Naive thymus-derived CD4-positive, alpha-beta T cell (primary cell): ENCODE measurements around the gene TP53TG5. TPM values are rescaled to one million over a fixed set of nuclear protein-coding genes. Genes with fewer than 3 reads are reported as not detected.
A peak's percentile ranks its signal among the peaks of the same experiment; 100 is the strongest.

Source experiments
- ATAC-seq: fragments of 150-1000 bp; cut with Tn5 transposase; 2 replicates; pipeline ENCODE4 v1.10.0; 2021; ENCODE audit warnings: mild to moderate bottlenecking, moderate library complexity
- CTCF ChIA-PET: fragments of 350-600 bp; sonication (Branson Sonifier 250); formaldehyde crosslinking; loops from one replicate; lab custom pipeline; 2021; ENCODE audit warnings: antibody characterized with exemption; lab: Charles Lee
- POLR2A ChIA-PET: fragments of 350-600 bp; sonication (Branson Sonifier 250); formaldehyde crosslinking; loops from one replicate; lab custom pipeline; 2021; ENCODE audit warnings: antibody characterized with exemption, inconsistent platforms; lab: Charles Lee
- DNase-seq, 9 donors: peaks; one replicate each; pipeline versions ENCODE4 v3.0.0 to v3.0.0-alpha.2; 2020 to 2022; ENCODE audit warnings: mixed read lengths in 1 of 9
- H3K27ac ChIP-seq: one replicate; pipeline ENCODE4 v1.7.0; 2013; ENCODE audit warnings: mild to moderate bottlenecking, low read depth, low read length, moderate library complexity
- H3K27me3 ChIP-seq, 2 donors: one replicate each; pipeline ENCODE4 v1.7.0; 2013; ENCODE audit warnings: low read length in 2 of 2, mild to moderate bottlenecking in 2 of 2, moderate library complexity in 2 of 2; ENCODE audit not compliant: control insufficient read depth in 2 of 2, insufficient read depth in 2 of 2
- H3K36me3 ChIP-seq, 3 experiments: 1 replicate in 2 of 3; 2 replicates in 1 of 3; pipeline ENCODE4 v1.7.0; 2013; ENCODE audit warnings: low read length in 3 of 3, mild to moderate bottlenecking in 3 of 3, moderate library complexity in 1 of 3; ENCODE audit not compliant: insufficient read depth in 3 of 3, control insufficient read depth in 2 of 3
- H3K4me1 ChIP-seq, 2 donors: one replicate each; pipeline ENCODE4 v1.7.0; 2013; ENCODE audit warnings: low read length in 2 of 2, mild to moderate bottlenecking in 2 of 2, moderate library complexity in 1 of 2; ENCODE audit not compliant: control insufficient read depth in 2 of 2, insufficient read depth in 2 of 2
- H3K4me3 ChIP-seq: 2 replicates; pipeline ENCODE4 v1.7.0; 2013; ENCODE audit warnings: mild to moderate bottlenecking, low read length
- H3K9me3 ChIP-seq, 3 experiments: 1 replicate in 2 of 3; 2 replicates in 1 of 3; pipeline ENCODE4 v1.7.0; 2013; ENCODE audit warnings: low read length in 3 of 3; ENCODE audit not compliant: control insufficient read depth in 2 of 3
- H3K27ac Mint-ChIP-seq, 9 donors: one replicate each; pipeline ENCODE4 v1.8.0; 2020 to 2022; ENCODE audit warnings: mixed read lengths in 9 of 9, mild to moderate bottlenecking in 8 of 9, moderate library complexity in 5 of 9, inconsistent platforms in 2 of 9
- H3K27me3 Mint-ChIP-seq, 5 donors: one replicate each; pipeline ENCODE4 v1.8.0; 2021 to 2022; ENCODE audit warnings: mixed read lengths in 5 of 5, mild to moderate bottlenecking in 1 of 5
- H3K36me3 Mint-ChIP-seq, 5 donors: one replicate each; pipeline ENCODE4 v1.8.0; 2020 to 2022; ENCODE audit warnings: mixed read lengths in 5 of 5, mild to moderate bottlenecking in 3 of 5, inconsistent platforms in 1 of 5
- H3K4me1 Mint-ChIP-seq, 7 donors: one replicate each; pipeline ENCODE4 v1.8.0; 2020 to 2022; ENCODE audit warnings: mixed read lengths in 7 of 7, mild to moderate bottlenecking in 3 of 7, inconsistent platforms in 1 of 7
- H3K4me3 Mint-ChIP-seq, 10 donors: one replicate each; pipeline ENCODE4 v1.8.0; 2020 to 2022; ENCODE audit warnings: mild to moderate bottlenecking in 10 of 10, mixed read lengths in 10 of 10, moderate library complexity in 6 of 10, inconsistent platforms in 2 of 10
- H3K9me3 Mint-ChIP-seq, 11 donors: one replicate each; pipeline ENCODE4 v1.8.0; 2020 to 2022; ENCODE audit warnings: mixed read lengths in 11 of 11, mild to moderate bottlenecking in 4 of 11, inconsistent platforms in 1 of 11, moderate library complexity in 1 of 11
- intact Hi-C, 2 donors: fragments of 100-400 bp; cut with micrococcal nuclease; formaldehyde crosslinking; loops; one replicate each; pipeline ENCODE4 v1.15.1; 2023
- polyA plus RNA-seq, 2 donors: library from polyadenylated mRNA; unstranded; fragments of 300-500 nt; fragmentation: Illumina TruSeq; gene quantifications; one replicate each; pipeline ENCODE4 v1.2.3, GENCODE V29; 2021
- total RNA-seq, 6 experiments: library from RNA in 5 of 6; stranded (reverse) in 5 of 6; gene quantifications; 1 replicate in 5 of 6; 2 replicates in 1 of 6; pipeline ENCODE4 v1.2.3 and lab custom pipeline; 2021 to 2026

The TP53TG5 gene
- total and polyA plus RNA-seq, 7 experiments from 2014 or later = 0.14 to 0.48 (median 0.24) TPM; not detected in 2

GRCh38 chr20:45347297-45347935, 30.7 kb downstream of the TP53TG5 start:
- CTCF ChIA-PET = interaction anchor here (2.1 kb wide), 1 partner anchor 24 kb away, joined by 4 read pairs; no protein-coding TSS in a partner anchor
- no peak overlapping the region for H3K27ac ChIP-seq
- H3K36me3 ChIP-seq = no peaks in the 10 kb centered on the region
- Mint-ChIP-seq H3K9me3 (no peaks in the 10 kb centered on the region), H3K4me1 (peaks cover 3 to 56% (median 7%) of the 10 kb centered on the region in 7 donors), H3K27me3 (peaks cover 0 to 18% (median 7%) of the 10 kb centered on the region in 5 donors), H3K4me3 (peak overlapping the region; percentile 45 to 95 (median 74)), H3K36me3 (no peaks in the 10 kb centered on the region), H3K27ac (peak overlapping the region in 1 of 9 donors; percentile 83)
- POLR2A ChIA-PET = interaction anchor here (1.0 kb wide), 1 partner anchor 15 kb away, joined by 7 read pairs; the partner anchor contains the start of gene SYS1
- peak overlapping the region; percentile 54 for H3K4me3 ChIP-seq
- H3K27me3 ChIP-seq = no peaks in the 10 kb centered on the region
- DNase-seq (no peak), ATAC-seq (peak; percentile 18)
- intact Hi-C loops = no loop called here
- peaks cover 4% of the 10 kb centered on the region in 2 donors for H3K4me1 ChIP-seq
- no peaks in the 10 kb centered on the region for H3K9me3 ChIP-seq

- peaks cover 4% of the 10 kb centered on the region in 2 donors for H3K4me1 ChIP-seq
- no peaks in the 10 kb centered on the region for H3K36me3 ChIP-seq
- no peaks in the 10 kb centered on the region for H3K9me3 Mint-ChIP-seq
- ChIA-PET POLR2A (no interaction called here), CTCF (interaction anchor here (2.1 kb wide), 1 partner anchor 24 kb away, joined by 4 read pairs; no protein-coding TSS in a partner anchor)
- no peak overlapping the region for H3K4me3 ChIP-seq
- H3K27ac ChIP-seq = no peak overlapping the region
- DNase-seq (no peak), ATAC-seq (no peak)
- no peaks in the 10 kb centered on the region for H3K27me3 ChIP-seq
- peak overlapping the region in 3 of 9 donors; percentile 40 to 83 (median 72) for H3K27ac Mint-ChIP-seq
- H3K27me3 Mint-ChIP-seq = peaks cover 0 to 18% (median 7%) of the 10 kb centered on the region in 5 donors
- no peaks in the 10 kb centered on the region for H3K36me3 Mint-ChIP-seq
- H3K4me3 Mint-ChIP-seq = peak overlapping the region in 9 of 10 donors; percentile 16 to 95 (median 76)
- peaks cover 3 to 61% (median 7%) of the 10 kb centered on the region in 7 donors for H3K4me1 Mint-ChIP-seq
- H3K9me3 ChIP-seq = no peaks in the 10 kb centered on the region
- intact Hi-C loops = no loop called here
These were observed 31.3 kb downstream of the TP53TG5 start for GRCh38 chr20:45346851-45347250.

GRCh38 chr20:45346291-45346718, 31.8 kb downstream of the TP53TG5 start:
- Histone ChIP-seq H3K4me3 (no peak overlapping the region), H3K27me3 (no peaks in the 10 kb centered on the region), H3K36me3 (no peaks in the 10 kb centered on the region), H3K27ac (no peak overlapping the region), H3K4me1 (peaks cover 4% of the 10 kb centered on the region in 2 donors), H3K9me3 (no peaks in the 10 kb centered on the region)
- Mint-ChIP-seq H3K27ac (peak overlapping the region in 2 of 9 donors; percentile 40 to 49), H3K27me3 (peaks cover 0 to 18% (median 7%) of the 10 kb centered on the region in 5 donors), H3K9me3 (no peaks in the 10 kb centered on the region), H3K4me3 (peak overlapping the region in 2 of 10 donors; percentile 39 to 95), H3K36me3 (no peaks in the 10 kb centered on the region), H3K4me1 (peaks cover 3 to 61% (median 7%) of the 10 kb centered on the region in 7 donors)
- intact Hi-C loops = no loop called here
- ATAC-seq = no peak
- CTCF ChIA-PET = interaction anchor here (2.1 kb wide), 1 partner anchor 23 kb away, joined by 4 read pairs; no protein-coding TSS in a partner anchor
- no peak for DNase-seq
- POLR2A ChIA-PET = no interaction called here

- intact Hi-C loops = no loop called here
- ATAC-seq = no peak
- Histone ChIP-seq H3K36me3 (no peaks in the 10 kb centered on the region), H3K4me3 (no peak overlapping the region), H3K9me3 (no peaks in the 10 kb centered on the region), H3K27ac (no peak overlapping the region), H3K4me1 (peaks cover 4% of the 10 kb centered on the region in 2 donors), H3K27me3 (no peaks in the 10 kb centered on the region)
- no peaks in the 10 kb centered on the region for H3K9me3 Mint-ChIP-seq
- ChIA-PET CTCF (interaction anchor here (2.1 kb wide), 1 partner anchor 22 kb away, joined by 4 read pairs; no protein-coding TSS in a partner anchor), POLR2A (no interaction called here)
- peaks cover 3 to 66% (median 7%) of the 10 kb centered on the region in 7 donors for H3K4me1 Mint-ChIP-seq
- no peak for DNase-seq
- H3K27me3 Mint-ChIP-seq = peaks cover 0 to 18% (median 7%) of the 10 kb centered on the region in 5 donors
- H3K4me3 Mint-ChIP-seq = peak overlapping the region in 2 of 10 donors; percentile 16 to 95
- peaks cover 0 to under 1% (median 0%) of the 10 kb centered on the region in 5 donors for H3K36me3 Mint-ChIP-seq
- H3K27ac Mint-ChIP-seq = no peak overlapping the region
These were observed 32.8 kb downstream of the TP53TG5 start for GRCh38 chr20:45345104-45345936.

DNA sequence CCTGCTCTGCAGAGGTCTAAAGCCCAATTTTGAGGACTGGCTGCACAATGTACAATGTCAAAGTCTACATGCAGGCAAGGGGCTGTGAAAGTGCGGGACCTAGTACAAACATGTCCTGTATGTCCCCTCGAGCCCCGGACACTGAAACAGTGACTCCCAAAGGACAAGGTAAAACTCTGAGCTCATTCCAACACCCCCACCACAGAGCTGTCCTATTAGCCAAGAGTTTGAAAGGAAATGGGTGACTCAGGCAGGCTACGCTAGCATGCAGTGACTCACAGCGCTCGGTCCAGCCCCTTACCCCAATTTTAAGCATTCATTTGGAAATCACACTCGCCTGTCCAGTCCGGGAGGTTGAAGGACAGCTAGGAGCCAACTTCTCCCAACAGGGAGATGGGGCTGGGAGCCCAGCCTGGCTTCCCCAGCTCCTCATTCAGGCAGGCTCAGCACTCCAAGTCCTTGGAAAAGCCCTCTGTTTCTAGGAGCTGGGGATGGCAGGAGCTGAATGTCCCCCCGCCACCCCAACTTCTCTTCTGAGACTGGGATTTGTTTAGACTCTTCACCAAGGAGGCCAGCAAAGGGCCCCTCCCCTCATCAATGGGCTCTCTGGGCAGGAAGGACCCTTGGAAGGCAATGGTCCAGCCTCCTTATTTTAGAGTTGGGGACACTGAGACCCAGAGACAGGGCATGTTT, 33.8 kb downstream of the TP53TG5 start:
- peaks cover 0 to 18% (median 7%) of the 10 kb centered on the region in 5 donors for H3K27me3 Mint-ChIP-seq
- DNase-seq (no peak), ATAC-seq (peak; percentile 63)
- no peaks in the 10 kb centered on the region for H3K9me3 Mint-ChIP-seq
- ChIA-PET CTCF (interaction anchor here (0.5 to 0.6 kb wide), 2 partner anchors 135 to 140 kb away, joined by 3 to 4 read pairs; no protein-coding TSS in a partner anchor), POLR2A (no interaction called here)
- no peaks in the 10 kb centered on the region for H3K36me3 ChIP-seq
- no peaks in the 10 kb centered on the region for H3K27me3 ChIP-seq
- peaks cover 0 to 1% (median 0%) of the 10 kb centered on the region in 5 donors for H3K36me3 Mint-ChIP-seq
- H3K4me3 ChIP-seq = no peak overlapping the region
- H3K27ac Mint-ChIP-seq = no peak overlapping the region
- H3K4me3 Mint-ChIP-seq = peak overlapping the region in 1 of 10 donors; percentile 42
- H3K9me3 ChIP-seq = no peaks in the 10 kb centered on the region
- intact Hi-C loops = no loop called here
- H3K4me1 Mint-ChIP-seq = peaks cover 3 to 67% (median 7%) of the 10 kb centered on the region in 7 donors
- H3K4me1 ChIP-seq = peaks cover 4% of the 10 kb centered on the region in 2 donors
- no peak overlapping the region for H3K27ac ChIP-seq
